Ishikawa (cell line): Measurements from ENCODE around the gene CDH18.

Experiments
- CREB1 ChIP-seq: IDR thresholded peaks from 2 replicates; pipeline ENCODE4 v1.6.1; 2012; ENCODE audit warnings: low read depth
- EGR1 ChIP-seq: IDR thresholded peaks from 2 replicates; pipeline ENCODE4 v1.6.1; 2012
- RAD21 ChIP-seq: IDR thresholded peaks from 2 replicates; pipeline ENCODE4 v1.6.1; 2012; ENCODE audit warnings: low read depth
- TAF1 ChIP-seq: IDR thresholded peaks from 2 replicates; pipeline ENCODE4 v1.6.1; 2012; ENCODE audit warnings: low read depth, mild to moderate bottlenecking
- TCF12 ChIP-seq: IDR thresholded peaks from 2 replicates; pipeline ENCODE4 v1.6.1; 2012; ENCODE audit warnings: low read depth
- TF ChIP-seq, protein P1 (sequence below): IDR thresholded peaks from 2 replicates; pipeline ENCODE4 v1.6.1; 2012

DNA sequence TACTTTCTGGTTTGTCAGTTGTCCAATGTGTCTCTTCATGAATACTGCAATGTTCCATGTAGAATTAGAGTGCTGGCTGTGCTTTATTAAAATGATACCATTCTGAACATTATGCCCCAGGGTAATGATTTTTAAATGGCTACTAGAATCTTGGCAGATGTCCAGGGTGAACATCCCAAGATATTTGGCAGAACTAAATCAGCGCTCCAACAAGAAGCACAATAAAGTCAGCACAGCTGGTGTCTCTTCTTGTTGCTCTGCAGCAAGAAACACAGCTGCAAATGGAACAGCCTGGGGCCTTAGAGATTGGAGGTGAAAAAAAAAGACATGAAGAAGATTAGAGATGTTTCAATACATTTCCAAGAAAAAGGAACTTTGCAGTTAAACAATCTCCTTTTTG, 248.3 kb downstream of the CDH18 start:
- TF ChIP-seq TCF12 (no peak), TAF1 (no peak), RAD21 (no peak), CREB1 (no peak), EGR1 (no peak)
- TF ChIP-seq, protein P1, sequence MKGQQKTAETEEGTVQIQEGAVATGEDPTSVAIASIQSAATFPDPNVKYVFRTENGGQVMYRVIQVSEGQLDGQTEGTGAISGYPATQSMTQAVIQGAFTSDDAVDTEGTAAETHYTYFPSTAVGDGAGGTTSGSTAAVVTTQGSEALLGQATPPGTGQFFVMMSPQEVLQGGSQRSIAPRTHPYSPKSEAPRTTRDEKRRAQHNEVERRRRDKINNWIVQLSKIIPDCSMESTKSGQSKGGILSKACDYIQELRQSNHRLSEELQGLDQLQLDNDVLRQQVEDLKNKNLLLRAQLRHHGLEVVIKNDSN: no peak
